Panc1 (cell line): ENCODE measurements around the gene CACNA1E.

ENCODE experiments used
- CTCF ChIP-seq: fragments of 450-650 bp; IDR thresholded peaks from 2 replicates; pipeline ENCODE4 v1.5.1; 2017; ENCODE audit warnings: mild to moderate bottlenecking
- POLR2AphosphoS5 ChIP-seq: IDR thresholded peaks from 2 replicates; pipeline ENCODE4 v1.6.1; 2012; ENCODE audit warnings: mild to moderate bottlenecking, low read depth, low read length, moderate library complexity

- no peak for TF ChIP-seq POLR2AphosphoS5
- peak; percentile 56 for TF ChIP-seq CTCF
Observed at GRCh38 chr1:181676269-181676668, 193.0 kb downstream of the CACNA1E start.
